NAMALWA (cell line): ENCODE results near the gene CA5A.
"Not testable (repeated sequence)": the region's sequence is repeated elsewhere in the genome, so short reads cannot be mapped to it uniquely, and the experiment has no call there.

Experiments used
- DNase-seq: peaks from one replicate; pipeline ENCODE4 v3.0.0-alpha.2; 2015; ENCODE audit warnings: low spot score

The CA5A gene

GRCh38 chr16:87865902-87866555, 70.3 kb downstream of the CA5A start:
- DNase-seq, result peak; percentile 21

DNA sequence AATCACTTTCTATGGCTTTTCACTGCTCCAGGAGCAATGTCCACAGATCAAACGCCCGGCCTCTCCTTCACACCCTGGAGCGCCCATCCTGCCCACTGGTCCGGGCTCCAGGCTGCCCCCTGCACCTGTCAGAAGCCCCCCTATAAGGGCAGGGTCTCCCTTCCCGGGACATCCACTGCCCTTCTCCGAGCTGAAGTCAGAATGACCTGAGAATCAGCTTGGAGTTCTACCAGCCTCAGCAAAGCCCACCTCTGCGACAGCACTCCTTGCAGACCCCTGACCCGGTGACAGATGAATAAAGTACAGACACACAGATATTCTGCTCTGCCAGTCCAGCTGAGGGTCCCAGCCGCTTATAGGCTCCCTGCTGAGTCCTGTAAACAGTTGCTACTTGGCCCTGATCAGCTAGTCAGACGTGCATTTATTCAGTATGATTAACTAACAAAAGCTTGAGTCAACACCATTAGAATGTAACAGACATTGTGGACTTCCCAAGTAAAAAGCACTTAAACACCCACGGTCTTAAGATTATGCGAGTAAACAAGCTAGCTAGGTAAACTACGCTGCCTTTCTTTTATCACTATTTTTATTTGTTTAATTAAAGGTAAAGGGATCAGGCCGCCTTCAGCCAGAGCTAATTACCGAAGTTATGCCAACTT, 71.9 kb downstream of the CA5A start:
- DNase-seq, result no peak

DNA sequence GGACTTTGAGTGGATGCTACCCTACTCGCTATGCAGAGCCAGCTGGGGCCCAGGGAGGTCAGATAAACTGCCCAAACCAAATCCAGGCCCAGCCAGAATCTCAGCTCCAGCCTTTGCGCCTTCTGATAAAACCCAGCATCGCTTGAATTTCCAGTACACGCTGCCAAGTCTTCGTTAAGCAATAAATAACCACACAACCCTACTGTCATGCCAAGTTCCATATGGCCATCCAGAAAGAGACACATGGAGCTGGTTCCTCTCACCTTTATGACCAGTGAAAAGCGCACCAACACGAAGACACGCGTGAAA, 73.0 kb downstream of the CA5A start:
- DNase-seq, result not testable (repeated sequence)

- DNase-seq, result not testable (repeated sequence)
Observed at GRCh38 chr16:87862597-87863326, 73.6 kb downstream of the CA5A start.

DNA sequence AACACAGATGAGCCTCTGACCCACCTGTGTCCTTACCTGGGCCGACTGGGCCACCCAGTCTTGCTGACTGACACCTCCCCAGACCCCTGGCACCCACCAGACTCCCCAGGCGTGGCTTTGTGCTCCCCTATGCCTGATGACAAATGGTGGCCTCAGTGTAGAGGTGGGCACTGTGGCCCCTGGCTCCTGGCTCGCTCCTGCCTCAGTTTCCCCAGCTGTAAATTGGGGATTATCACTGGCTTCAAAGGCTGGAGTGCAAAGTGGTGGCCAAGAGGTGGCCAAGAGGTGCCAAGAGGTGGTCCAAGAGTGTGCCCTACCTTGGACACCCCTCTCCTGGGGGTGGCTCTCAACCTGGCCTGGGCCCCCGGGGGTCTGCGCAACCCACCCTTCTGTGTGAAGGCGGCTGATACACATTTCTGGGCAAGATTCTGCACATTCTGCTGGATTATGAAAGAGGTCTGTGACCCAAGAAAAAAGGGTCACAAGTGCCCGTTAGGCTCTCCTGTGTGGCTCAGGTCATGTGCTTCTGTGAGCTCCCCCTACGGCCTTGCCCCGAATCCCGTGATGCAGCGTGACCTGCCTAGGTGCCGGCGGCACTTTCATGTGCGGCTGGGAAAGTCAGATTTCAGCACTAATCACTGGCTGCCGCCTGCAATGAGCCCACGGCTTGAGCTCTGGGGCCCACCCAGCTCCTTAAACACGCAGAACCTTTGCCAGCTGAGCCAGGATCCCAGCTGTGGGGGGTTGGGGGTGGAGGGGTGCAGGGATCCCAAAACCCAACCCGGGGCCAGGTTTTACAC, 74.8 kb downstream of the CA5A start:
- not testable (repeated sequence) for DNase-seq

DNA sequence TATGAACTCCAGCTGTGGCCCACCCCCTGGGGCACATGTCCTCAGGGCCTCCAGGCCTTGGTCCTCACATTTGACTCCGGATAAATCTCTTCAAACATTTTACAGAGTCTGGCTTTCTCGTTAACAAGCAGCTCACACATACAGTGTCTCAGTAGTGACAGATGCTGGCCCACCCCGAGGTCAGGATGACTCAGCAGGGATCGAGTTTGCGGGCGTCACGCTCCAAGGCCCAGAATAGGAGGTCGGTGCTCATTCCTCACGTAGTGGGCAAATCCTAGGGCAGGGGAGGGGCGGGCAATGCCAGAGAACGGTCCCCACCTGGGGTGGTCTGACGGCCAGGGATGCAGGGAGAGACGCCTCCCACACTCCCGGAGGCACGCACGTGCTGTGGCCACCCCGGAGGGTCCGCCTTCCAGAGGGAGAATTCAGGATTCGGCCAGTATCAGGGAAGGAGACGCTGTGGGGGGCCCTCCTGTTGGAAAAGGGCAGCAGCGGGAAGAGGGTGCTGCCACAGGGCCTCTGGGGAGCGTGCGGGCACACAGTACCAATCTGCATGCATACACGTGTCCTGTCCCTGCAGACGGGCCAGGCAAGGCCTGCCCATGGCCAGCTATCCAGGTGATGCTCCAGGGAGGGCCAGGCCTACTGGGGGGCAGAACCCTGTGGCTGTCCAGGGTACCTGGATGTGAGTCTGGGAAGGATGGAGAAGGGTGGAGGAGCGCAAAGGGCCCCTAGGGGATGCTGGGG, 75.6 kb downstream of the CA5A start:
- DNase-seq, result no peak

DNA sequence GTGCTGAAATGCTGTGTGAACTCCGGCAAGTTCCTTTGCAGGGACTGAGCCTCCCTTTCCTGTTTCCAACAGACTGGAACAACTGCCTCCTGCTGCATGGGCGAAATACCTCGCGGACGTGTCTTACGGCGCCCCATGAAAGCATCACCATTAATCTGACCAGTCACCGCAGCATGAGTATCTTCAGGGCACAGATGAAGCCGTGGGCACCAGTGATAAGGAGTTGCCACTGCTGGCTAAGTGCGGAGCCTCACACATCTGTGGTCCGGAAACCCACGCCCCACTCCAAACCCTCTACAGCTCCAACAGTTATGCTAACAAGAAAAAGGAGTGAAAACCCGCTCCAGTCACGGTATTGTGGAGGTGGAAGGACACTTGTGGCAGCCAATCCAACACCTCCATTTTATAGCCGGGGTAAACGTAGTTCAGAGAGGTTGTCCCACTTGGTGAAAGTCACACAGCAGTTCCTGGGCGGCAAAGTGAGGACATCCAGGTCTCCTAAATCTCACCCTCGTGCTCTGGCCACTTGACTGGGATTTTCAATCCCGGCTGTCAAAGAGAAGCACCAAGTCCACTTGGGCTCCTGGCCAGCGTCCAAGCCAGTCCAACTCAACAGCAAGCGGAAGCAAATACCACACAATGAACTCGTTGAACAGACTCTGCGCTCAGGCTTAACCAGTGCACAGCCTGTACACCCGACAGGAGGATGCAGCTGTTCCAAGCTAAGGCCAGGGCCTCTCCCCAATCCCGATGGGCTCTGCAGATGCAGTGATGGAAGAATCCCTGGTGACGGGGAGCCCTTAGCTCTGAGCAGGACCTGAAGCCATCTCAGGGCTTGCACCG, 78.0 kb downstream of the CA5A start:
- not testable (repeated sequence) for DNase-seq

- no peak for DNase-seq
Observed at GRCh38 chr16:87856791-87857228, 79.5 kb downstream of the CA5A start.

DNA sequence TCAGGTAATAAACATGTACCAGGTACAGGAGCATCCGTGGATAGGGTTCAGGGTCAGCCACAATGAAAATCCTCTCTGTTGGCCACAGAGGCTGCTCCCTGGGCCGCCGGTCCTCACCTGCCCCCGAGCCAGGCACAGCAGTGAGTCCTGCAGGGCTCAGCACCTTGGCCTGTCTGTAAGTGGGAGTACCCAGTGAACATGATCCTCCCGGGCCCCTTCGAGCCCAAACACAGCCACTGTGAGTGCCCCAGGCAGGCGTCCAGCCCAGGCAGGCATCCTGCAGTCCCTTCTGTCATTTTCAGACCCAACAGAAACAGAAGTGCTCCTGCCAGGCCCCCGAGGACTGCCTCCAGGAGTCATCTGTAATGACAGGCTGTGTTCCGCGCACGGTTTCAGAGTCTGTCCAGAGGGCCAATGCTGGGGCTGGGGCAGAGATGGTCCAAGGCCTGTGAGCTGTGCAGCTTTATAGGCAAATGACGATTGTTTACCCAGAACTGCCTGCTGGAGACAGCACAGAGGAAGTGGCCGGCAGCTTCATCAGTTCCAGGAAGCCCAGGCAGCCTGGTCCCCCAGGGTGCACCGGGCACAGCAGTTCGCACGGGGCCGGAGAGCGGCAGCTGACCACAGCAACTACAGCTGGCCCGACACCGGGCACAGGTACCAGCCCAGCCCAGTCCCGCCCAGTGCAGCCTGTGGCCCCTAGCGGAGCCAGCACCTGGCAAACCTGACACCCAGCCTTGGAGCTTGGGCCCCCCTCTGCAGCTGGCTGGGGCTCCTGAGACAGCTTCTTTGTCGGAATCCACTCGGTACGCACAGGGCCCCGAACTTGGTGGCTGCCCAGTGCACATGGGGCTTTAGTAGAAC, 80.2 kb downstream of the CA5A start:
- no peak for DNase-seq

DNA sequence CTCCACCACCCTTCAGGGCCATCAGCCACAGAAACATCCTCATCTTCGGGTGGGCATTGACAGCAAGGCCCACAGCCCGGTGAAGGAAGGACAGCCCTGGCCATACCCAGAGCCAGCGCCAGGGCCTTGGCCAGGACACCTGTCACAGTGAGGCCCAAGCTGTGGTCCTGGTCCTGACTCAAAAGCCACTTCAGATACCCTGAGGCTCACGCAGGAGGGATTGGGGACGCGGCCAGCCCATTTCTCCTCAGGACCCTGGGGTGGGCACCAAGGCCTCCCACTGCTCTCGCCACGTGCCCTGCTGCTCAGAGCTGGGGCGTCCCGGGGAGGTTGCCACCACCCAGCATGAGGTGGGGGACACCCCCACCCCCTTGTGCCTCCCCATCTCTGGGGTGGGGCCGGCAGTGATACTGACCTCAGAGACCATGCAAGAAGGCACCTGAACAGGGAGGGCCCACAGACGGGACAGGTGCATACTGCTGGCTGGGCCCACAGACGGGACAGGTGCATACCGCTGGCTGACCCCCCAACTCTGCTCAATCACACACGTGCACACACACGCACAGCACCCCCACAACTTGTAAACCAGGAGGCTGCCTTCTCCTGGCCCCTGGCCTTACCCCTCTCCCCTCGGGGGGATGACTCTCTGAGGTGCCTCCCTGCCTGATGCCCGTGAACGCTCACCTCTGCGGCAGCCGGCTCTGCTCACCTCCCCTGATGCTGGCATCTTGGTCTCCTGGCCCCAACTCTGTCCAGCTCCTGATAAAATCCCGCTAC, 81.2 kb downstream of the CA5A start:
- no peak for DNase-seq

- DNase-seq, result peak; percentile 45
Observed at GRCh38 chr16:87854053-87854906, 82.0 kb downstream of the CA5A start.

GRCh38 chr16:87853411-87854052, 82.8 kb downstream of the CA5A start:
- DNase-seq, result peak; percentile 95

GRCh38 chr16:87851601-87852000, 84.7 kb downstream of the CA5A start:
- no peak for DNase-seq

- no peak for DNase-seq
Observed at GRCh38 chr16:87851141-87851587, 85.2 kb downstream of the CA5A start.

- DNase-seq, result peak; percentile 87
Observed at GRCh38 chr16:87850009-87851006, 86.0 kb downstream of the CA5A start.

GRCh38 chr16:87849419-87850008, 86.8 kb downstream of the CA5A start:
- no peak for DNase-seq
